ENCODE measurements around the gene CDK2. TPM values are rescaled to one million over a fixed set of nuclear protein-coding genes. Genes with fewer than 3 reads are reported as not detected.
"Not testable (repeated sequence)": the region's sequence is repeated elsewhere in the genome, so short reads cannot be mapped to it uniquely, and the experiment has no call there.

CDK2 gene
- polyA plus RNA-seq, 2 donors = 9.2 to 18.8 TPM

- Histone ChIP-seq H3K27ac (ENCODE audit: low read depth in 2 of 2, low read length in 1 of 2) (peak within 1 kb of the TSS; percentile 95 to 98), H3K36me3 (ENCODE audit: control insufficient read depth in 2 of 2, insufficient read depth in 2 of 2, low read length in 1 of 2) (no peaks in the 10 kb centered on the region), H3K9me3 (ENCODE audit: control insufficient read depth in 2 of 2, insufficient read depth in 1 of 2, low read depth in 1 of 2, low read length in 1 of 2) (no peaks in the 10 kb centered on the region), H3K4me1 (ENCODE audit: control insufficient read depth in 2 of 2, insufficient read depth in 2 of 2, low read length in 1 of 2) (no peaks in the 10 kb centered on the region), H3K4me3 (ENCODE audit: low read depth in 1 of 2, low read length in 2 of 2) (peak within 1 kb of the TSS; percentile 99), H3K27me3 (ENCODE audit: control insufficient read depth in 1 of 2, insufficient read depth in 2 of 2, low read length in 2 of 2) (no peaks in the 10 kb centered on the region)
- WGBS, 2 donors = 0% methylated on average over 39 of the region's 39 CpGs
Observed at GRCh38 chr12:55973599-55974307, 7.1 kb downstream of the CDK2 start, which contains the start of gene RAB5B. TSS of gene RAB5B (plus strand) at chr12:55974078. CDS start at chr12:55986961, 12,883 bp downstream.

- H3K4me3 ChIP-seq (ENCODE audit: low read depth in 1 of 2, low read length in 2 of 2) = peak overlapping the region; percentile 99
- no peaks in the 10 kb centered on the region for H3K27me3 ChIP-seq (ENCODE audit: control insufficient read depth in 1 of 2, insufficient read depth in 2 of 2, low read length in 2 of 2)
Observed at GRCh38 chr12:55974308-55974730, 7.7 kb downstream of the CDK2 start.

GRCh38 chr12:55978393-55978792 lies 11.8 kb downstream of the CDK2 start:
- H3K27ac ChIP-seq (ENCODE audit: low read depth in 2 of 2, low read length in 1 of 2) = no peak overlapping the region
- peaks cover 0 to 7% of the 10 kb centered on the region in 2 donors for H3K36me3 ChIP-seq (ENCODE audit: control insufficient read depth in 2 of 2, insufficient read depth in 2 of 2, low read length in 1 of 2)
- no peaks in the 10 kb centered on the region for H3K27me3 ChIP-seq (ENCODE audit: control insufficient read depth in 1 of 2, insufficient read depth in 2 of 2, low read length in 2 of 2)
- no peaks in the 10 kb centered on the region for H3K4me1 ChIP-seq (ENCODE audit: control insufficient read depth in 2 of 2, insufficient read depth in 2 of 2, low read length in 1 of 2)
- whole genome bisulfite sequencing, 2 donors = 90 to 94% methylated on average over 7 of the region's 7 CpGs
- H3K9me3 ChIP-seq (ENCODE audit: control insufficient read depth in 2 of 2, insufficient read depth in 1 of 2, low read depth in 1 of 2, low read length in 1 of 2) = no peaks in the 10 kb centered on the region
- H3K4me3 ChIP-seq (ENCODE audit: low read depth in 1 of 2, low read length in 2 of 2) = no peak overlapping the region

More at GRCh38 chr12:55974308-55974730, 7.7 kb downstream of the CDK2 start:
- WGBS, 2 donors = 0% methylated on average over 15 of the region's 15 CpGs
- H3K36me3 ChIP-seq (ENCODE audit: control insufficient read depth in 2 of 2, insufficient read depth in 2 of 2, low read length in 1 of 2) = no peaks in the 10 kb centered on the region
- H3K9me3 ChIP-seq (ENCODE audit: control insufficient read depth in 2 of 2, insufficient read depth in 1 of 2, low read depth in 1 of 2, low read length in 1 of 2) = no peaks in the 10 kb centered on the region
- no peaks in the 10 kb centered on the region for H3K4me1 ChIP-seq (ENCODE audit: control insufficient read depth in 2 of 2, insufficient read depth in 2 of 2, low read length in 1 of 2)
- H3K27ac ChIP-seq (ENCODE audit: low read depth in 2 of 2, low read length in 1 of 2) = peak overlapping the region; percentile 95 to 98

GRCh38 chr12:55979069-55979468 lies 12.4 kb downstream of the CDK2 start:
- H3K4me1 ChIP-seq (ENCODE audit: control insufficient read depth in 2 of 2, insufficient read depth in 2 of 2, low read length in 1 of 2) = no peaks in the 10 kb centered on the region
- no peak overlapping the region for H3K4me3 ChIP-seq (ENCODE audit: low read depth in 1 of 2, low read length in 2 of 2)
- no peaks in the 10 kb centered on the region for H3K27me3 ChIP-seq (ENCODE audit: control insufficient read depth in 1 of 2, insufficient read depth in 2 of 2, low read length in 2 of 2)
- peaks cover 0 to 9% of the 10 kb centered on the region in 2 donors for H3K36me3 ChIP-seq (ENCODE audit: control insufficient read depth in 2 of 2, insufficient read depth in 2 of 2, low read length in 1 of 2)
- H3K27ac ChIP-seq (ENCODE audit: low read depth in 2 of 2, low read length in 1 of 2) = no peak overlapping the region
- H3K9me3 ChIP-seq (ENCODE audit: control insufficient read depth in 2 of 2, insufficient read depth in 1 of 2, low read depth in 1 of 2, low read length in 1 of 2) = no peaks in the 10 kb centered on the region
- 83 to 85% methylated on average over 3 of the region's 3 CpGs for WGBS, 2 donors

GRCh38 chr12:55981882-55982281 lies 15.3 kb downstream of the CDK2 start:
- not testable (repeated sequence) for H3K9me3 ChIP-seq (ENCODE audit: control insufficient read depth in 2 of 2, insufficient read depth in 1 of 2, low read depth in 1 of 2, low read length in 1 of 2); H3K27me3 ChIP-seq (ENCODE audit: control insufficient read depth in 1 of 2, insufficient read depth in 2 of 2, low read length in 2 of 2); H3K4me1 ChIP-seq (ENCODE audit: control insufficient read depth in 2 of 2, insufficient read depth in 2 of 2, low read length in 1 of 2); H3K4me3 ChIP-seq (ENCODE audit: low read depth in 1 of 2, low read length in 2 of 2)
- peak overlapping the region in 1 of 2 donors; percentile 22 for H3K27ac ChIP-seq (ENCODE audit: low read depth in 2 of 2, low read length in 1 of 2)
- peaks cover 0 to 11% of the 10 kb centered on the region in 2 donors for H3K36me3 ChIP-seq (ENCODE audit: control insufficient read depth in 2 of 2, insufficient read depth in 2 of 2, low read length in 1 of 2)
- 56 to 63% methylated on average over 5 of the region's 5 CpGs for WGBS, 2 donors

GRCh38 chr12:55982319-55982936 lies 15.8 kb downstream of the CDK2 start:
- H3K36me3 ChIP-seq (ENCODE audit: control insufficient read depth in 2 of 2, insufficient read depth in 2 of 2, low read length in 1 of 2) = peaks cover 0 to 11% of the 10 kb centered on the region in 2 donors
- no peaks in the 10 kb centered on the region for H3K9me3 ChIP-seq (ENCODE audit: control insufficient read depth in 2 of 2, insufficient read depth in 1 of 2, low read depth in 1 of 2, low read length in 1 of 2)
- 80 to 81% methylated on average over 3 of the region's 3 CpGs for WGBS, 2 donors
- H3K27ac ChIP-seq (ENCODE audit: low read depth in 2 of 2, low read length in 1 of 2) = no peak overlapping the region
- no peaks in the 10 kb centered on the region for H3K4me1 ChIP-seq (ENCODE audit: control insufficient read depth in 2 of 2, insufficient read depth in 2 of 2, low read length in 1 of 2)
- H3K27me3 ChIP-seq (ENCODE audit: control insufficient read depth in 1 of 2, insufficient read depth in 2 of 2, low read length in 2 of 2) = no peaks in the 10 kb centered on the region
- H3K4me3 ChIP-seq (ENCODE audit: low read depth in 1 of 2, low read length in 2 of 2) = no peak overlapping the region

- no peak overlapping the region for H3K27ac ChIP-seq (ENCODE audit: low read depth in 2 of 2, low read length in 1 of 2)
- H3K4me3 ChIP-seq (ENCODE audit: low read depth in 1 of 2, low read length in 2 of 2) = no peak overlapping the region
- 80 to 85% methylated on average over 4 of the region's 4 CpGs for WGBS, 2 donors
- no peaks in the 10 kb centered on the region for H3K27me3 ChIP-seq (ENCODE audit: control insufficient read depth in 1 of 2, insufficient read depth in 2 of 2, low read length in 2 of 2)
- H3K36me3 ChIP-seq (ENCODE audit: control insufficient read depth in 2 of 2, insufficient read depth in 2 of 2, low read length in 1 of 2) = peaks cover 0 to 11% of the 10 kb centered on the region in 2 donors
- no peaks in the 10 kb centered on the region for H3K4me1 ChIP-seq (ENCODE audit: control insufficient read depth in 2 of 2, insufficient read depth in 2 of 2, low read length in 1 of 2)
- H3K9me3 ChIP-seq (ENCODE audit: control insufficient read depth in 2 of 2, insufficient read depth in 1 of 2, low read depth in 1 of 2, low read length in 1 of 2) = no peaks in the 10 kb centered on the region
Observed at GRCh38 chr12:55983232-55983842, 16.7 kb downstream of the CDK2 start.

- Histone ChIP-seq H3K27me3 (ENCODE audit: control insufficient read depth in 1 of 2, insufficient read depth in 2 of 2, low read length in 2 of 2) (no peaks in the 10 kb centered on the region), H3K36me3 (ENCODE audit: control insufficient read depth in 2 of 2, insufficient read depth in 2 of 2, low read length in 1 of 2) (peaks cover 3 to 13% of the 10 kb centered on the region in 2 donors), H3K4me3 (ENCODE audit: low read depth in 1 of 2, low read length in 2 of 2) (no peak overlapping the region), H3K4me1 (ENCODE audit: control insufficient read depth in 2 of 2, insufficient read depth in 2 of 2, low read length in 1 of 2) (no peaks in the 10 kb centered on the region), H3K27ac (ENCODE audit: low read depth in 2 of 2, low read length in 1 of 2) (no peak overlapping the region), H3K9me3 (ENCODE audit: control insufficient read depth in 2 of 2, insufficient read depth in 1 of 2, low read depth in 1 of 2, low read length in 1 of 2) (no peaks in the 10 kb centered on the region)
- 63 to 78% methylated on average over 2 of the region's 2 CpGs for WGBS, 2 donors
Observed at GRCh38 chr12:55984861-55985260, 18.2 kb downstream of the CDK2 start.

- no peaks in the 10 kb centered on the region for H3K9me3 ChIP-seq (ENCODE audit: control insufficient read depth in 2 of 2, insufficient read depth in 1 of 2, low read depth in 1 of 2, low read length in 1 of 2)
- WGBS, 2 donors = 86% methylated on average over 4 of the region's 4 CpGs
- H3K4me1 ChIP-seq (ENCODE audit: control insufficient read depth in 2 of 2, insufficient read depth in 2 of 2, low read length in 1 of 2) = no peaks in the 10 kb centered on the region
- H3K27ac ChIP-seq (ENCODE audit: low read depth in 2 of 2, low read length in 1 of 2) = no peak overlapping the region
- H3K36me3 ChIP-seq (ENCODE audit: control insufficient read depth in 2 of 2, insufficient read depth in 2 of 2, low read length in 1 of 2) = peaks cover 4 to 15% of the 10 kb centered on the region in 2 donors
- H3K27me3 ChIP-seq (ENCODE audit: control insufficient read depth in 1 of 2, insufficient read depth in 2 of 2, low read length in 2 of 2) = no peaks in the 10 kb centered on the region
- H3K4me3 ChIP-seq (ENCODE audit: low read depth in 1 of 2, low read length in 2 of 2) = no peak overlapping the region
Observed at GRCh38 chr12:55985341-55985740, 18.7 kb downstream of the CDK2 start.

All from esophagus (tissue), 2 donors.